ENCODE data around the gene ATP6V1B1.

- TF ChIP-seq CTCF (IDR thresholded peaks at IDR 0.05): no peak
- TF ChIP-seq POLR2A (IDR thresholded peaks at IDR 0.05): no peak
Measured at GRCh38 chr2:70988151-70988550, 52.5 kb downstream of the ATP6V1B1 start.

All from esophagus squamous epithelium (tissue), 4 donors.